Activated CD8-positive, alpha-beta T cell treated with anti-CD3 and anti-CD28 coated beads for 36 hours (primary cell): ENCODE measurements around the gene MGRN1. TPM values are rescaled to one million over a fixed set of nuclear protein-coding genes. Genes with fewer than 3 reads are reported as not detected.

Experiments
- ATAC-seq: fragments of 200-7000 bp; cut with Tn5 transposase; one replicate; pipeline ENCODE4 v1.10.0; 2021; ENCODE audit warnings: mild to moderate bottlenecking, moderate library complexity
- CTCF ChIA-PET: fragments of 350-600 bp; sonication (Branson Sonifier 250); formaldehyde crosslinking; loops from one replicate; lab custom pipeline; 2021; ENCODE audit warnings: antibody characterized with exemption; lab: Charles Lee
- POLR2A ChIA-PET: fragments of 350-600 bp; sonication (Branson Sonifier 250); formaldehyde crosslinking; loops from one replicate; lab custom pipeline; 2021; ENCODE audit warnings: antibody characterized with exemption; lab: Charles Lee
- DNase-seq: peaks from one replicate; pipeline ENCODE4 v3.0.0-alpha.2; 2020
- H3K27ac Mint-ChIP-seq: one replicate; pipeline ENCODE4 v1.8.0; 2021; ENCODE audit warnings: mild to moderate bottlenecking, mixed read lengths
- H3K27me3 Mint-ChIP-seq: one replicate; pipeline ENCODE4 v1.8.0; 2021; ENCODE audit warnings: mixed read lengths
- H3K36me3 Mint-ChIP-seq: one replicate; pipeline ENCODE4 v1.8.0; 2021; ENCODE audit warnings: low read depth, mixed read lengths
- H3K4me1 Mint-ChIP-seq: one replicate; pipeline ENCODE4 v1.8.0; 2021; ENCODE audit warnings: low read depth, mixed read lengths
- H3K4me3 Mint-ChIP-seq: one replicate; pipeline ENCODE4 v1.8.0; 2021; ENCODE audit warnings: mild to moderate bottlenecking, moderate library complexity, mixed read lengths
- H3K9me3 Mint-ChIP-seq: one replicate; pipeline ENCODE4 v1.8.0; 2021; ENCODE audit warnings: mixed read lengths
- CTCF ChIP-seq: fragments of 200-600 bp; IDR thresholded peaks from one replicate; pipeline ENCODE4 v1.8.0; 2022; ENCODE audit warnings: antibody characterized with exemption, mild to moderate bottlenecking
- intact Hi-C: fragments of 100-400 bp; cut with micrococcal nuclease; formaldehyde crosslinking; loops from one replicate; pipeline ENCODE4 v1.10.0; 2022
- total RNA-seq, 2 experiments: library from RNA; stranded (reverse); gene quantifications; one replicate each; pipeline ENCODE4 v1.2.3, GENCODE V29; 2021

The MGRN1 gene
- total RNA-seq, 2 experiments from 2014 or later: 67.6 to 70.8 TPM

- Mint-ChIP-seq H3K4me3 (no peak overlapping the region), H3K4me1 (peaks cover 42% of the 10 kb centered on the region), H3K9me3 (no peaks in the 10 kb centered on the region), H3K27me3 (no peaks in the 10 kb centered on the region), H3K36me3 (peaks cover 23% of the 10 kb centered on the region), H3K27ac (peak overlapping the region; percentile 52)
- CTCF ChIA-PET: interaction anchor here (1.1 kb wide), 1 partner anchor 29 kb away, joined by 3 read pairs; no protein-coding TSS in a partner anchor
- POLR2A ChIA-PET: interaction anchor here (0.6 kb wide), 1 partner anchor 138 kb away, joined by 6 read pairs; no protein-coding TSS in a partner anchor
- ATAC-seq (no peak), DNase-seq (no peak)
- intact Hi-C loops: no loop called here
- no peak for TF ChIP-seq CTCF
Measured at GRCh38 chr16:4678596-4678995, 54.0 kb downstream of the MGRN1 start.

GRCh38 chr16:4679156-4679849, 54.7 kb downstream of the MGRN1 start:
- ChIA-PET CTCF (interaction anchor here (1.1 kb wide), 1 partner anchor 30 kb away, joined by 3 read pairs; no protein-coding TSS in a partner anchor), POLR2A (interaction anchor here (0.6 kb wide), 1 partner anchor 139 kb away, joined by 6 read pairs; no protein-coding TSS in a partner anchor)
- Mint-ChIP-seq H3K4me1 (peaks cover 42% of the 10 kb centered on the region), H3K36me3 (peaks cover 22% of the 10 kb centered on the region), H3K9me3 (no peaks in the 10 kb centered on the region), H3K4me3 (no peak overlapping the region), H3K27me3 (no peaks in the 10 kb centered on the region), H3K27ac (peak overlapping the region; percentile 24)
- no peak for DNase-seq
- TF ChIP-seq CTCF: no peak
- no peak for ATAC-seq
- intact Hi-C loops: no loop called here

- Mint-ChIP-seq H3K4me3 (peak overlapping the region; percentile 7), H3K4me1 (peaks cover 42% of the 10 kb centered on the region), H3K27me3 (no peaks in the 10 kb centered on the region), H3K27ac (peak overlapping the region; percentile 24), H3K36me3 (peaks cover 22% of the 10 kb centered on the region), H3K9me3 (no peaks in the 10 kb centered on the region)
- intact Hi-C loops: no loop called here
- ChIA-PET POLR2A (interaction anchor here (0.8 to 2.2 kb wide), 2 partner anchors 11 to 15 kb away, joined by 3 to 10 read pairs; partner anchors contain the start of gene NUDT16L1), CTCF (interaction anchor here (1.1 kb wide), 1 partner anchor 30 kb away, joined by 3 read pairs; no protein-coding TSS in a partner anchor)
- ATAC-seq (no peak), DNase-seq (peak; percentile 28)
- no peak for TF ChIP-seq CTCF
Measured at GRCh38 chr16:4679850-4680636, 55.4 kb downstream of the MGRN1 start.

- no peaks in the 10 kb centered on the region for H3K27me3 Mint-ChIP-seq
- H3K4me3 Mint-ChIP-seq: peak overlapping the region; percentile 46
- H3K27ac Mint-ChIP-seq: no peak overlapping the region
- TF ChIP-seq CTCF: no peak
- H3K9me3 Mint-ChIP-seq: no peaks in the 10 kb centered on the region
- ATAC-seq (no peak), DNase-seq (no peak)
- peaks cover 22% of the 10 kb centered on the region for H3K36me3 Mint-ChIP-seq
- POLR2A ChIA-PET: interaction anchor here (0.8 to 2.2 kb wide), 2 partner anchors 11 to 14 kb away, joined by 3 to 10 read pairs; partner anchors contain the start of gene NUDT16L1
- CTCF ChIA-PET: no interaction called here
- peaks cover 36% of the 10 kb centered on the region for H3K4me1 Mint-ChIP-seq
- intact Hi-C loops: no loop called here
Measured at GRCh38 chr16:4680673-4681470, 56.2 kb downstream of the MGRN1 start.
